Tibial nerve (tissue), 4 donors: ENCODE results near the gene MUC5AC.

Source experiments
- EP300 ChIP-seq, 2 donors: sonication (generic); formaldehyde crosslinking; IDR thresholded peaks; one replicate each; pipeline ENCODE4 v1.6.1; 2017; ENCODE audit warnings: antibody characterized with exemption in 2 of 2, mild to moderate bottlenecking in 1 of 2
- POLR2A ChIP-seq, 2 donors: fragments of 450-650 bp; IDR thresholded peaks; one replicate each; pipeline ENCODE4 v1.6.1; 2017; ENCODE audit warnings: antibody characterized with exemption in 2 of 2, mild to moderate bottlenecking in 2 of 2, moderate library complexity in 2 of 2
- TF ChIP-seq, protein P1 (sequence below), 5 experiments: fragments of 200-600 bp in 3 of 5; fragments of 450-650 bp in 2 of 5; sonication (generic) in 3 of 5; IDR thresholded peaks; one replicate each; pipeline ENCODE4 v1.5.1; 2016 to 2019; ENCODE audit warnings: antibody characterized with exemption in 5 of 5, mild to moderate bottlenecking in 3 of 5, moderate library complexity in 2 of 5

DNA sequence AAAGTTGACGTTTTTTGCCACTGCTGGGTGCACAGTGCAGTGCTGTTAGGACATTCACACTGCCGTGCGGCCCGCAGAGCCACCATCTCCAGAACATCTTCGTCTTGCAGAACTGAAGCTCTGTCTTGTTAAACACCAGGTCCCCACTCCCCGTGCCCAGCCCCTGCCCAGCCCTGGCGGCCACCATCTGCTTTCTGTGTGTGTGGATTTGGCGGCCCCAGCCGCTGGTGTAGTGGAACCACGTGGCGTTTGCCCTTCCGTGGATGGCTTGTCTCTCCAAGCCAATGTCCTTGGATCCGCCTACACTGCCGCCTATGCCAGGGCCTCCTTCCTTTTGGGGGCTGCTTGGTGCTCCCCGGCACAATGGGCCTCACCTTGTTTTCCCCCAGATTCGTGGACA, 8.2 kb upstream of the MUC5AC start:
- TF ChIP-seq, protein P1, sequence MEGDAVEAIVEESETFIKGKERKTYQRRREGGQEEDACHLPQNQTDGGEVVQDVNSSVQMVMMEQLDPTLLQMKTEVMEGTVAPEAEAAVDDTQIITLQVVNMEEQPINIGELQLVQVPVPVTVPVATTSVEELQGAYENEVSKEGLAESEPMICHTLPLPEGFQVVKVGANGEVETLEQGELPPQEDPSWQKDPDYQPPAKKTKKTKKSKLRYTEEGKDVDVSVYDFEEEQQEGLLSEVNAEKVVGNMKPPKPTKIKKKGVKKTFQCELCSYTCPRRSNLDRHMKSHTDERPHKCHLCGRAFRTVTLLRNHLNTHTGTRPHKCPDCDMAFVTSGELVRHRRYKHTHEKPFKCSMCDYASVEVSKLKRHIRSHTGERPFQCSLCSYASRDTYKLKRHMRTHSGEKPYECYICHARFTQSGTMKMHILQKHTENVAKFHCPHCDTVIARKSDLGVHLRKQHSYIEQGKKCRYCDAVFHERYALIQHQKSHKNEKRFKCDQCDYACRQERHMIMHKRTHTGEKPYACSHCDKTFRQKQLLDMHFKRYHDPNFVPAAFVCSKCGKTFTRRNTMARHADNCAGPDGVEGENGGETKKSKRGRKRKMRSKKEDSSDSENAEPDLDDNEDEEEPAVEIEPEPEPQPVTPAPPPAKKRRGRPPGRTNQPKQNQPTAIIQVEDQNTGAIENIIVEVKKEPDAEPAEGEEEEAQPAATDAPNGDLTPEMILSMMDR (IDR thresholded peaks at IDR 0.05), result no peak
- TF ChIP-seq POLR2A (IDR thresholded peaks at IDR 0.05) (no peak), EP300 (IDR thresholded peaks at IDR 0.05) (no peak)
